Effector memory CD4-positive, alpha-beta T cell (primary cell): ENCODE data around the gene MATN3.

ENCODE experiments used
- DNase-seq, 3 donors: peaks; one replicate each; pipeline ENCODE4 v3.0.0-alpha.2; 2020
- H3K27ac ChIP-seq: 2 replicates; pipeline ENCODE4 v1.7.0; 2013; ENCODE audit warnings: mild to moderate bottlenecking, low read length, moderate library complexity; ENCODE audit not compliant: insufficient read depth, poor library complexity, severe bottlenecking
- H3K27me3 ChIP-seq: replicated peaks from 2 replicates; pipeline ENCODE4 v1.7.0; 2013; ENCODE audit warnings: mild to moderate bottlenecking, low read length; ENCODE audit not compliant: insufficient read depth, control insufficient read depth, poor library complexity, severe bottlenecking
- H3K36me3 ChIP-seq: 2 replicates; pipeline ENCODE4 v1.7.0; 2013; ENCODE audit warnings: mild to moderate bottlenecking, low read length, moderate library complexity; ENCODE audit not compliant: control insufficient read depth, insufficient read depth
- H3K4me1 ChIP-seq: 2 replicates; pipeline ENCODE4 v1.7.0; 2013; ENCODE audit warnings: low read length, mild to moderate bottlenecking; ENCODE audit not compliant: control insufficient read depth, insufficient read depth, poor library complexity, severe bottlenecking
- H3K4me3 ChIP-seq: 2 replicates; pipeline ENCODE4 v1.7.0; 2013; ENCODE audit warnings: low read length, low read depth, mild to moderate bottlenecking; ENCODE audit not compliant: insufficient read depth, poor library complexity, severe bottlenecking
- H3K9me3 ChIP-seq: 2 replicates; pipeline ENCODE4 v1.7.0; 2013; ENCODE audit warnings: mild to moderate bottlenecking, low read length, moderate library complexity; ENCODE audit not compliant: control insufficient read depth

Gene MATN3

DNA sequence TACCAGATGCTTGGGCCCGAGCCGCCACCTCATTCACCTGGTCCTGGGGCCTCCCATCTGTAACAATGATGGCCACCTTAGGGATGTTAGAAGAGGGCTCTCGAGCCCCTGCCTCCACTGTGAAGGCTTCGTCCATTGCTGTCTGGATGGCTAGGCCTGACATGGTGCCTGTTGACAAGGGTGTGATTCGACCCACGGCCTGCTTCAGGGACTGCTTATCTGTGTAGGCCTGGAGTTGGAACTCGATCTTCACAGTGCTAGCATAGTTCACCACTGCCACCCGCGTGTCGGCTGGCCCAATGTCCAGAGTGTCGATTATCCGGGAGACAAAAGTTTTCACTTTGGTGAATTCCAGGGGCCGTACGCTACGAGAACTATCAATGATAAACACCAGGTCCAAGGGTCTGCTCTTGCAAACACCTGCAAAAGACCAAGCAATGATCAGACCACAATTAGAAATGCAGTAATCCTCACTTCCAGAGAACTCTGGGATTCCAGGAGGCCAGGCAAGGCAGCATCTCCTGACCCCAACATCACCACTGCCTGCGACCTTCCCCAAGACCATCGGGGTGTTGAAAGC lies 6.5 kb downstream of the MATN3 start:
- Histone ChIP-seq H3K27me3 (peaks cover 6% of the 10 kb centered on the region), H3K4me3 (no peak overlapping the region), H3K4me1 (no peaks in the 10 kb centered on the region), H3K36me3 (no peaks in the 10 kb centered on the region), H3K27ac (no peak overlapping the region), H3K9me3 (no peaks in the 10 kb centered on the region)
- no peak for DNase-seq

DNA sequence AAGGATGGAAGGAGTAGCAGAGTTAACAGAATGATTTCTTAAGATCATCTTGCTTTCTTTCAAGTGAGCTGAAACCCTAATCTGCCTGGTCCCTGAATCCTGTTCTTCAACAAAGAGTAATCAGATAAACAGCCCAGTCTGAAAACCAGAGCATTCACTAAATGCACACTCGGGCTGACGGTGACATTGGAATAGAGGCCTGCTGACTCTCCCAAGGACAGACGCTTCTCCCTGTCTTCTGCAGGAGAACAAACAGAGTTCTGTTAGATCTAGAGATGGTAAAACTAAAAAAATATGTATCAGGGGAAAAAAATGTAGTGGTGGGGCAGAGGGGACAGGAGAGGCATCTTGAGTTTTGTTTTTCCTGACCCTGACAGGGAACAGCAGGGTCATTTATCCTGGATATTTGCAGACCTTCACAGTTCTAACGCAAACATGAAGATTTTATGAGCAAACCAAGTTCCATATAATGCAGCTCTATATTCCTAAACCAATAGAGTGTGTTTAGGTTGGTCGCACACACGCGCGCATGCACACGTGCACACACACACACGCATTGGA lies 7.3 kb downstream of the MATN3 start:
- Histone ChIP-seq H3K27me3 (peaks cover 6% of the 10 kb centered on the region), H3K9me3 (no peaks in the 10 kb centered on the region), H3K4me1 (no peaks in the 10 kb centered on the region), H3K4me3 (no peak overlapping the region), H3K36me3 (no peaks in the 10 kb centered on the region), H3K27ac (no peak overlapping the region)
- no peak for DNase-seq

DNA sequence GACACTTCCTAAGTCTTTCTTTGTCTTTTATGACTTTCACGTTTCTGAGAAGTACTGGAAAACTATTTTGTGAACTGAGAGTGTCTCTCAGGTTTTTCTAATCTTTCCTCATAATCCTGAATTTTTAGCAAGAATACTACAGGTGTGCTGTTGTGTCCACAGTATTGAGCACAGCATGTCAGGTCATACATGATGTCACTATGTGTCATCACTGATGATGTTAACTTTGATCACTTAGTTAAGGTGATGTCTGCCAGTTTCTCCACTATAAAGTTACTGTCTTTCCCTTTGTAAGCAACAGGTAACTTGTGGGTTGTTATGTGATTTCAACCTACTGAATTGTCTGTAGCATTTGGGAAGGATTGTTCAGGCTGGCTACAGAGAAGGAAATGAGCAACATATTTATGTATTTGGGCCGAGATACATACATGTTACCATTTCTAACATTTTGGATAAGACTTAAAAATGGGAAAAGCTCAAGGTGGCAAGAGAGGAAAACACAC lies 11.1 kb downstream of the MATN3 start:
- Histone ChIP-seq H3K27me3 (no peaks in the 10 kb centered on the region), H3K4me3 (no peak overlapping the region), H3K4me1 (no peaks in the 10 kb centered on the region), H3K27ac (no peak overlapping the region), H3K36me3 (no peaks in the 10 kb centered on the region), H3K9me3 (no peaks in the 10 kb centered on the region)
- DNase-seq: no peak

DNA sequence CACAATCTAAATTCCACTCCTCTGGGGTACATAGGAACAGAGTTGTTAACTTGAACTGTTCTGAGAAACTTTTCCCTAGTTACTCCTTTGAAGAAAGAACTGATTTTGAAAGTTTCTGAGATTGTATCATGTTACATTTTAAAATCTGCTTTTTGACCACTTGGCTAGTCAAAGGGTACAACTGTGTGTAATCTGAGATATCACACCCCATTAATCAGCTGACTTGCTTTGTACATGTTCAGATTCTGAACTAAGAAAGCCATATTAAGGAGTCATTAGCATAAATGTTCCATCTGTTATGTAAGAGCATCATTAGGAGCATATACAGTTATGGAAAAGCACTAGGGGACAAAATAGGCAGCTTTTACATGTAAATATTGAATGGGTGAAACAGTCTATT lies 18.7 kb downstream of the MATN3 start:
- peaks cover 9% of the 10 kb centered on the region for H3K4me1 ChIP-seq
- H3K9me3 ChIP-seq: no peaks in the 10 kb centered on the region
- no peak overlapping the region for H3K4me3 ChIP-seq
- no peaks in the 10 kb centered on the region for H3K27me3 ChIP-seq
- no peak for DNase-seq
- H3K27ac ChIP-seq: no peak overlapping the region
- H3K36me3 ChIP-seq: no peaks in the 10 kb centered on the region

DNA sequence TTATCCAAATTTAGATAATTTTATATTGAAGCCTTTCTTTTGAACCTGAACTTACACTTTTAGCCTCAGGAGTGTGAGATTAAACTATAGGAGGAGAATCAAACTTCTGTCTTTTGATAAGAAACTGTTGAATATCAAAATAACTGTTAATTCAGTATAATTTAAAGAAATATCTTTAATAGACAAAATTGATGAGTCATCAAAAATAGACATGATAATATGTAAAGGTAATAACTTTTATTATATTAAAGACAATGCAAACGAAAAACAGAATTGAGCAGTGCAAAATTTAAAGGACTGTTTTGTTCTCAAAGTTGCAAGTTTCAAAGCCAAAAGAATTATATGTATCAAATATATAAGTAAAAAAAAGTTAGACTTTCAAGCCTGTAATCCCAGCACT lies 20.6 kb downstream of the MATN3 start:
- DNase-seq: no peak
- Histone ChIP-seq H3K4me1 (peaks cover 9% of the 10 kb centered on the region), H3K9me3 (no peaks in the 10 kb centered on the region), H3K36me3 (no peaks in the 10 kb centered on the region), H3K27me3 (no peaks in the 10 kb centered on the region), H3K27ac (no peak overlapping the region), H3K4me3 (no peak overlapping the region)

DNA sequence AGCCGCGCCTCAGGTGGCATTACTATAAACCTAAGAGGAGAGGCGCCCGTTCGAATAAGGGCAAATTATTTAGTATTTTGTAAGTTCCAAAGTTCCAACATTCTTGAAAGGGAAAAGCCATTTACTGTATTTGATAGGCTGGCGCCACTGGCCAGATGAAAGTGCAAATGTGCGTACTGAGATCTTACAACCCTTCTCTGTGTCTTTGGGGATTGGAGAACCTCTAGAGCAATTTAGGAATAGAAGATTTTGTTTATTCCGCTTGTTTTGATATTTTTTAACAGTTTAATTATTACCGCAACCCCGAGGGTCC lies 22.1 kb downstream of the MATN3 start:
- no peak for DNase-seq
- Histone ChIP-seq H3K9me3 (no peaks in the 10 kb centered on the region), H3K4me1 (peaks cover 9% of the 10 kb centered on the region), H3K27ac (peak overlapping the region; percentile 55), H3K36me3 (no peaks in the 10 kb centered on the region), H3K4me3 (peak overlapping the region; percentile 83), H3K27me3 (no peaks in the 10 kb centered on the region)

DNA sequence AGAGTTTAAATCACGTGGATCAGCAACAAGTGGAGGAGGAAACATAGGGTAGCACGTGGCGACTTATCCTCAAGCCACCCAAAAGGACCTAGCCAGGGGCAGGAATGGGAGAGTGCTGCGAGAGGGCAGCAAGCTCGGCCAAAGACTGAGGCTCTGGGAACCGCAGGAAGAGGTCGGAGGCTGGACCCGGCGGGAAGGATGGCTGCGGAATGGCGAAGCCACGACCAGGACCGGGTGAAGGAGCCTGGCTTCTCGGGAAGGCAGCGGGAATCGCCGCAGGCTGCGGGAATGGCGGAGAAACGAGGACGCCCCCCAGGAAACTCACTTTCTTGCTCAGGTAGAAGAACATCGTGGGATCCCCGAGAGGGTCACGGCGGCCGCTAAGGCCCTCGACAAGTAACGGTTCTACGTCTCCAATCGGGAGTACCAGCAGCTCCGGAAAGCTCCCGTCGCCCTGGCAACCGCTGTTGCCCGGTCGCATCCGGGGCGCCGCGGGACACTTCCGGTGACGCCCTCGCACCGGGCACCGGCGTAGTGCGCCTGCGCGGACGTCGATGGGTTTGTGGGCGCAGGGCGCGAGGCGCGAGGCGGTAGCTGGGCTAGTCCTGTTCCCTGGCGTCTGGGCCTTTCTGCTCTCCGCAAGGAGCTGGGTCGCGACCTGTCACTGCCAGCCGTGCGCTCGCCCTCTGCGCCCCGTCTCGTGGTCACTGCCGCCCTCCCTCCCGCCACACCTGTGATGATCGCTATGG lies 22.6 kb downstream of the MATN3 start, which contains the start of gene WDR35:
Gene WDR35 (minus strand): TSS at position 439 of the 749 bp plus-strand sequence. CDS start 90 bp downstream, at position 349.
- peak; percentile 77 to 86 (median 85) for DNase-seq
- Histone ChIP-seq H3K27ac (peak within 1 kb of the TSS; percentile 55), H3K36me3 (no peaks in the 10 kb centered on the region), H3K9me3 (no peaks in the 10 kb centered on the region), H3K4me3 (peak within 1 kb of the TSS; percentile 83), H3K4me1 (peaks cover 9% of the 10 kb centered on the region), H3K27me3 (no peaks in the 10 kb centered on the region)

DNA sequence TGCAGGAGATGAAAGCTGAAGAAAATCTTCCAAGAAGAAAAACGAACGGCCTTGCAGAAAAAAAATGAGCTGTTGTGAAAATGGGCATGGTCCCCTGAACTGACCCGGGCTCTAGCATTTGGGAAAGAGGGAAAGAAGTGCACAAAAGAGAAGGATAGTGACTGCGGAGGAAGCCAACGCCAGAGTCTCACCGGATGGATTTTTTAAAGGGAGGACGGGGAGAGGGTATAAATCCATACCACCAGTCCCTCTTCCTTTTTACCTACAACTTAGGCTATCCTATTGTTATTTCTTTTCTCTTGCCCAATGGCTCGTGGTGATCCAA lies 23.2 kb downstream of the MATN3 start:
- Histone ChIP-seq H3K4me1 (peaks cover 9% of the 10 kb centered on the region), H3K36me3 (no peaks in the 10 kb centered on the region), H3K27ac (peak overlapping the region; percentile 55), H3K4me3 (peak overlapping the region; percentile 83), H3K27me3 (no peaks in the 10 kb centered on the region), H3K9me3 (no peaks in the 10 kb centered on the region)
- DNase-seq: no peak

DNA sequence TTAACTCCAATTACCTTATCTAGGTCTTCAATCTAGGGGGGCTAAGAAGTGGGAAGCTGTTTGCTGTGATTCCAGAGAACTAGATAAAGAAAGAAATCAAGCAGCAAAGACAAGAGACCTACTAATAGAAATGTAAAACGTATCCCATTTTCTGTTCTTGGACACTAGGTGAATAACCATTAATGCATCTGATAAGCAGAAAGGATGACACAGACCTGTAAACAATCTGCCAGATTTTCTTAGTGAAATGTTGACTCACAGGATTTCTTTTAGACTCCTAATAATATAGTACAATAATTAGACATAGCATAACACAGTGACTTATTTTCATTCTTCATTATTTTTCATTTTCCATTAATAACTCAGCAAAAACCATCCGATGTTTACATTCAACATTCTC lies 23.9 kb downstream of the MATN3 start:
- no peaks in the 10 kb centered on the region for H3K27me3 ChIP-seq
- H3K27ac ChIP-seq: no peak overlapping the region
- no peak for DNase-seq
- H3K36me3 ChIP-seq: no peaks in the 10 kb centered on the region
- no peak overlapping the region for H3K4me3 ChIP-seq
- no peaks in the 10 kb centered on the region for H3K9me3 ChIP-seq
- H3K4me1 ChIP-seq: peaks cover 9% of the 10 kb centered on the region

DNA sequence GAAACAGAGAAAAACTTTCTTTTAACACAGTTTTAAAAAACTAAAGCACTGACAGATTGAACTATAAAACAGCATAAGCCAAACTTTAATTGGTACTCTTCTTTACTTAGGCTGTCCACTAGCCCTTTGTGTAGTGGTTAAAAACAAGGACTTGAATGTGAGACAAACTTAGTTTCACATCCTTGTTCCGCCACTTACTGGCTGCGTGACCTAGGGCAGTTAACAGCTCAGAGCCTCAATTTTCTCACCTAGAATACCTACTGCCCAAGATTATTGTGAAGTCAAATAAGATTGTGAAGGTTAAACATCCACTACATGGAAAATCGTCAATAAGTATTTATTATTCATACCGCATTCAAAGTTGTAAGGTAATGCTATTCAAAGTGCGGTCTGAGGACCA lies 24.5 kb downstream of the MATN3 start:
- H3K36me3 ChIP-seq: no peaks in the 10 kb centered on the region
- H3K27me3 ChIP-seq: no peaks in the 10 kb centered on the region
- H3K27ac ChIP-seq: no peak overlapping the region
- H3K4me3 ChIP-seq: no peak overlapping the region
- H3K9me3 ChIP-seq: no peaks in the 10 kb centered on the region
- no peak for DNase-seq
- peaks cover 9% of the 10 kb centered on the region for H3K4me1 ChIP-seq
